Endodermal cell (in vitro differentiated cells): Measurements from ENCODE around the gene ALDH3B1. TPM values are rescaled to one million over a fixed set of nuclear protein-coding genes. Genes with fewer than 3 reads are reported as not detected.
"Not testable (repeated sequence)": the region's sequence is repeated elsewhere in the genome, so short reads cannot be mapped to it uniquely, and the experiment has no call there.

Experiments used
- DNase-seq: peaks from one replicate; pipeline ENCODE4 v3.0.0-alpha.2; 2017
- H3K27ac ChIP-seq: 2 replicates; pipeline ENCODE4 v1.5.1; 2013; ENCODE audit warnings: mild to moderate bottlenecking, low read depth, low read length, moderate library complexity
- H3K27me3 ChIP-seq: 2 replicates; pipeline ENCODE4 v1.6.1; 2013; ENCODE audit warnings: mild to moderate bottlenecking, low read length, moderate library complexity; ENCODE audit not compliant: insufficient read depth, control insufficient read depth, poor library complexity, severe bottlenecking
- H3K36me3 ChIP-seq: 2 replicates; pipeline ENCODE4 v1.7.0; 2013; ENCODE audit warnings: mild to moderate bottlenecking, low read length, moderate library complexity; ENCODE audit not compliant: control insufficient read depth, insufficient read depth
- H3K4me1 ChIP-seq: one replicate; pipeline ENCODE4 v1.7.0; 2013; ENCODE audit warnings: low read length; ENCODE audit not compliant: control insufficient read depth, insufficient read depth
- H3K4me3 ChIP-seq: 2 replicates; pipeline ENCODE4 v1.5.1; 2013; ENCODE audit warnings: mild to moderate bottlenecking, low read length, moderate library complexity
- H3K9ac ChIP-seq: 2 replicates; pipeline ENCODE4 v1.6.1; 2013; ENCODE audit warnings: mild to moderate bottlenecking, low read length, moderate library complexity; ENCODE audit not compliant: poor library complexity, severe bottlenecking; ENCODE audit errors: extremely low read depth
- H3K9me3 ChIP-seq: 2 replicates; pipeline ENCODE4 v1.6.1; 2013; ENCODE audit warnings: mild to moderate bottlenecking, low read length, moderate library complexity; ENCODE audit not compliant: control insufficient read depth
- H3K27ac Mint-ChIP-seq: 2 replicates; pipeline ENCODE4 v1.8.0; 2020; ENCODE audit warnings: mixed read lengths
- H3K27me3 Mint-ChIP-seq: 2 replicates; pipeline ENCODE4 v1.8.0; 2021; ENCODE audit warnings: mild to moderate bottlenecking, mixed read lengths; ENCODE audit not compliant: insufficient read depth
- H3K36me3 Mint-ChIP-seq: 2 replicates; pipeline ENCODE4 v1.8.0; 2020; ENCODE audit warnings: low read depth, mixed read lengths
- H3K4me1 Mint-ChIP-seq: 2 replicates; pipeline ENCODE4 v1.8.0; 2020; ENCODE audit warnings: mixed read lengths
- H3K4me3 Mint-ChIP-seq: 2 replicates; pipeline ENCODE4 v1.8.0; 2020; ENCODE audit warnings: mild to moderate bottlenecking, moderate library complexity, mixed read lengths
- H3K9me3 Mint-ChIP-seq: 2 replicates; pipeline ENCODE4 v1.8.0; 2020; ENCODE audit warnings: mild to moderate bottlenecking, mixed read lengths
- CTCF ChIP-seq: fragments of 200-600 bp; sonication (generic); conservative IDR thresholded peaks from 2 replicates; pipeline ENCODE4 v1.5.0; 2021; ENCODE audit warnings: antibody characterized with exemption, mild to moderate bottlenecking
- WGBS, 2 experiments: methylation state at CpG; one replicate each; pipeline versions ENCODE4 v1.1.5 to v1.1.7; 2013; ENCODE audit warnings: missing lambda C conversion rate in 2 of 2, mixed read lengths in 1 of 2; ENCODE audit not compliant: insufficient coverage in 1 of 2, insufficient read length in 1 of 2; 5-methylcytosine and 5-hydroxymethylcytosine counted together
- long read RNA-seq, 4 experiments: library from polyadenylated mRNA in 2 of 4; library from RNA in 1 of 4; library from capped mRNA in 1 of 4; stranded (forward) in 3 of 4; unstranded in 1 of 4; transcript quantifications; one replicate each; pipeline ENCODE4 v2.0.0, GENCODE V29; 2020 to 2021; ENCODE audit warnings: inconsistent platforms in 1 of 4
- polyA plus RNA-seq, 2 experiments: library from polyadenylated mRNA; stranded (reverse); fragments of 50-300 nt; gene quantifications; one replicate each; pipeline ENCODE4 v1.2.3, GENCODE V29; 2013
- total RNA-seq, 2 donors: library from RNA; stranded (reverse); fragmentation: NEBNext Ultra II Directional in 1 of 2; extraction: Animal tissue kit (Norgen Biotek cat#: 25700) in 1 of 2; gene quantifications; 2 replicates in 1 of 2; 3 replicates in 1 of 2; pipeline ENCODE4 v1.2.1, GENCODE V29; 2021

ALDH3B1 gene
- under 1 TPM in 1 of 2 donors, not detected in 1; 0.11 TPM for total RNA-seq
- polyA plus RNA-seq (2013, experiment 1 of 2) = 0.64 TPM
- polyA plus RNA-seq (2013, experiment 2 of 2) = 0.41 TPM
- long read RNA-seq, experiment 1 = 0 reads
- long read RNA-seq, experiment 2, partial matches to known transcripts = 0 of 1 reads
- long read RNA-seq, experiment 2, other reads (novel, unspliced or antisense) = 1 of 1 reads
- long read RNA-seq, experiment 3, partial matches to known transcripts = 0 of 1 reads
- long read RNA-seq, experiment 3, other reads (novel, unspliced or antisense) = 1 of 1 reads
- long read RNA-seq, experiment 4 = 0 reads

- Mint-ChIP-seq H3K36me3 (no peaks in the 10 kb centered on the region), H3K4me1 (no peaks in the 10 kb centered on the region), H3K9me3 (peaks cover 10% of the 10 kb centered on the region), H3K4me3 (no peak within 1 kb of the TSS), H3K27me3 (no peaks in the 10 kb centered on the region), H3K27ac (no peak within 1 kb of the TSS)
- DNase-seq = peak; percentile 86
- Histone ChIP-seq H3K4me3 (no peak within 1 kb of the TSS), H3K4me1 (no peaks in the 10 kb centered on the region), H3K9ac (no peak within 1 kb of the TSS), H3K36me3 (no peaks in the 10 kb centered on the region), H3K27me3 (no peaks in the 10 kb centered on the region), H3K9me3 (no peaks in the 10 kb centered on the region), H3K27ac (peak within 1 kb of the TSS; percentile 72)
- WGBS, 2 experiments = 57 to 73% methylated on average over 23 to 33 of the region's 33 CpGs
- no peak for TF ChIP-seq CTCF
Observed at GRCh38 chr11:68010090-68011041, at the start of gene ALDH3B1. TSS of gene ALDH3B1 (plus strand) at chr11:68010327. CDS start at chr11:68015298, 4,971 bp downstream.

- H3K27me3 Mint-ChIP-seq = not testable (repeated sequence)
- peaks cover 13% of the 10 kb centered on the region for H3K9me3 Mint-ChIP-seq
Observed at GRCh38 chr11:67963217-67963616, 46.9 kb upstream of the ALDH3B1 start.

GRCh38 chr11:67963879-67964278, 46.2 kb upstream of the ALDH3B1 start:
- not testable (repeated sequence) for H3K4me3 Mint-ChIP-seq, H3K36me3 ChIP-seq, H3K4me1 Mint-ChIP-seq, H3K27ac ChIP-seq, H3K27ac Mint-ChIP-seq, H3K4me3 ChIP-seq, H3K9ac ChIP-seq, H3K27me3 ChIP-seq, H3K27me3 Mint-ChIP-seq, DNase-seq, H3K4me1 ChIP-seq, H3K9me3 ChIP-seq, H3K36me3 Mint-ChIP-seq
- H3K9me3 Mint-ChIP-seq = peaks cover 13% of the 10 kb centered on the region
- 85 to 88% methylated on average over 1 to 6 of the region's 6 CpGs for WGBS, 2 experiments

More at GRCh38 chr11:67963217-67963616, 46.9 kb upstream of the ALDH3B1 start:
- DNase-seq, H3K36me3 Mint-ChIP-seq, H3K36me3 ChIP-seq, H3K27me3 ChIP-seq, H3K27ac ChIP-seq, H3K9me3 ChIP-seq, H3K4me3 Mint-ChIP-seq, H3K4me3 ChIP-seq, H3K27ac Mint-ChIP-seq, H3K4me1 ChIP-seq, H3K9ac ChIP-seq, H3K4me1 Mint-ChIP-seq: not testable (repeated sequence)
- 95 to 100% methylated on average over 2 to 10 of the region's 16 CpGs for WGBS, 2 experiments

- H3K4me1 Mint-ChIP-seq, H3K4me1 ChIP-seq, H3K27me3 Mint-ChIP-seq, DNase-seq, H3K4me3 ChIP-seq, H3K27me3 ChIP-seq, H3K27ac ChIP-seq, H3K9me3 ChIP-seq, H3K36me3 ChIP-seq, H3K36me3 Mint-ChIP-seq, H3K27ac Mint-ChIP-seq, H3K9ac ChIP-seq, H3K4me3 Mint-ChIP-seq: not testable (repeated sequence)
- H3K9me3 Mint-ChIP-seq = peaks cover 13% of the 10 kb centered on the region
Observed at GRCh38 chr11:67964746-67965145, 45.4 kb upstream of the ALDH3B1 start.

GRCh38 chr11:67965830-67966348, 44.2 kb upstream of the ALDH3B1 start:
- H3K4me1 ChIP-seq, H3K9me3 ChIP-seq, H3K27ac ChIP-seq, H3K27me3 ChIP-seq, H3K36me3 Mint-ChIP-seq, H3K27me3 Mint-ChIP-seq, H3K27ac Mint-ChIP-seq, DNase-seq, H3K4me3 ChIP-seq, H3K36me3 ChIP-seq, H3K4me1 Mint-ChIP-seq, H3K4me3 Mint-ChIP-seq, H3K9ac ChIP-seq: not testable (repeated sequence)
- 91 to 93% methylated on average over 6 to 17 of the region's 19 CpGs for WGBS, 2 experiments
- peaks cover 13% of the 10 kb centered on the region for H3K9me3 Mint-ChIP-seq

- WGBS, 2 experiments = 89 to 93% methylated on average over 9 to 12 of the region's 12 CpGs
- H3K4me1 Mint-ChIP-seq, H3K27ac ChIP-seq, H3K27ac Mint-ChIP-seq, H3K4me1 ChIP-seq, H3K27me3 Mint-ChIP-seq, H3K9me3 ChIP-seq, H3K4me3 Mint-ChIP-seq, DNase-seq, H3K4me3 ChIP-seq, H3K27me3 ChIP-seq, H3K36me3 ChIP-seq, H3K36me3 Mint-ChIP-seq, H3K9me3 Mint-ChIP-seq, H3K9ac ChIP-seq: not testable (repeated sequence)
Observed at GRCh38 chr11:67974746-67975145, 35.4 kb upstream of the ALDH3B1 start.
